OCI-LY1 (cell line): Measurements from ENCODE around the gene CIB4.

ENCODE experiments used
- H2AFZ ChIP-seq: fragments of 200-600 bp; sonication (generic), shearing (Covaris generic); 2 replicates; pipeline ENCODE4 v1.6.0; 2014; ENCODE audit warnings: antibody characterized with exemption, mild to moderate bottlenecking, low read length
- H3F3A ChIP-seq: fragments of 200-600 bp; sonication (generic), shearing (Covaris generic); 2 replicates; pipeline ENCODE4 v1.6.0; 2014; ENCODE audit warnings: mild to moderate bottlenecking, antibody characterized with exemption, low read length, moderate library complexity; ENCODE audit not compliant: insufficient read depth
- H3K27ac ChIP-seq: fragments of 200-600 bp; sonication (generic); 2 replicates; pipeline ENCODE4 v1.5.1; 2014; ENCODE audit warnings: low read length, mixed run types, mild to moderate bottlenecking, low read depth; ENCODE audit not compliant: poor library complexity, severe bottlenecking
- H3K27me3 ChIP-seq: fragments of 200-600 bp; sonication (generic); 2 replicates; pipeline ENCODE4 v1.6.0; 2014; ENCODE audit warnings: antibody characterized with exemption, mild to moderate bottlenecking, low read length, moderate library complexity; ENCODE audit not compliant: insufficient read depth
- H3K36me3 ChIP-seq: fragments of 200-600 bp; sonication (generic); 2 replicates; pipeline ENCODE4 v1.6.1; 2014; ENCODE audit warnings: mild to moderate bottlenecking, antibody characterized with exemption, low read length, moderate library complexity, mixed read lengths; ENCODE audit not compliant: insufficient read depth
- H3K4me1 ChIP-seq: fragments of 200-600 bp; sonication (generic); 2 replicates; pipeline ENCODE4 v1.5.1; 2014; ENCODE audit warnings: mild to moderate bottlenecking, low read length, moderate library complexity; ENCODE audit not compliant: insufficient read depth, severe bottlenecking
- H3K4me2 ChIP-seq: fragments of 200-600 bp; sonication (generic), shearing (Covaris generic); 2 replicates; pipeline ENCODE4 v1.6.1; 2014; ENCODE audit warnings: low read length
- H3K4me3 ChIP-seq: fragments of 200-600 bp; sonication (generic); 2 replicates; pipeline ENCODE4 v1.5.1; 2014; ENCODE audit warnings: low read length, low read depth, mild to moderate bottlenecking, mixed read lengths; ENCODE audit not compliant: poor library complexity, severe bottlenecking
- H3K79me2 ChIP-seq: fragments of 200-600 bp; shearing (Covaris generic); 2 replicates; pipeline ENCODE4 v1.6.1; 2016; ENCODE audit warnings: mixed run types, low read length, mixed read lengths; ENCODE audit not compliant: insufficient read depth
- H3K9ac ChIP-seq: fragments of 200-600 bp; sonication (generic), shearing (Covaris generic); 2 replicates; pipeline ENCODE4 v1.6.1; 2014; ENCODE audit warnings: mild to moderate bottlenecking, low read length, mixed read lengths
- H3K9me2 ChIP-seq: fragments of 200-600 bp; sonication (generic), shearing (Covaris generic); 2 replicates; pipeline ENCODE4 v1.6.1; 2014; ENCODE audit warnings: low read depth, mild to moderate bottlenecking, low read length, mixed read lengths
- H3K9me3 ChIP-seq: fragments of 200-600 bp; shearing (Covaris generic); 2 replicates; pipeline ENCODE4 v1.6.1; 2014; ENCODE audit warnings: low read length, mixed read lengths
- H4K20me1 ChIP-seq: fragments of 200-600 bp; sonication (generic), shearing (Covaris generic); 2 replicates; pipeline ENCODE4 v1.6.0; 2016; ENCODE audit warnings: mild to moderate bottlenecking, low read length; ENCODE audit not compliant: insufficient read depth
- CTCF ChIP-seq: fragments of 200-600 bp; sonication (generic), shearing (Covaris generic); IDR thresholded peaks from 2 replicates; pipeline ENCODE4 v1.5.1; 2017; ENCODE audit warnings: mild to moderate bottlenecking, antibody characterized with exemption, low read length, moderate library complexity, mixed read lengths
- EZH2 ChIP-seq: fragments of 200-600 bp; sonication (generic), shearing (Covaris generic); IDR thresholded peaks from 2 replicates; pipeline ENCODE4 v1.8.0; 2017; ENCODE audit warnings: borderline replicate concordance, mixed run types, mild to moderate bottlenecking, antibody characterized with exemption, low read length, moderate library complexity, mixed read lengths

Gene CIB4

GRCh38 chr2:26674002-26674751, 33.0 kb upstream of the CIB4 start:
- Histone ChIP-seq H3K4me2 (no peak overlapping the region), H4K20me1 (no peaks in the 10 kb centered on the region), H3K27ac (no peak overlapping the region), H3K4me3 (no peak overlapping the region), H3K4me1 (no peaks in the 10 kb centered on the region), H2AFZ (no peak overlapping the region), H3K9me2 (no peaks in the 10 kb centered on the region), H3K79me2 (no peaks in the 10 kb centered on the region), H3K27me3 (peaks cover 8% of the 10 kb centered on the region; the same call in 1 of the 2 replicates), H3F3A (no peaks in the 10 kb centered on the region), H3K36me3 (no peaks in the 10 kb centered on the region), H3K9ac (no peak overlapping the region), H3K9me3 (no peaks in the 10 kb centered on the region)
- TF ChIP-seq EZH2 (no peak), CTCF (no peak)

- Histone ChIP-seq H4K20me1 (no peaks in the 10 kb centered on the region), H3K4me1 (no peaks in the 10 kb centered on the region), H3K9me2 (no peaks in the 10 kb centered on the region), H3K36me3 (no peaks in the 10 kb centered on the region), H3F3A (no peaks in the 10 kb centered on the region), H3K27ac (no peak overlapping the region), H3K4me2 (no peak overlapping the region), H3K79me2 (no peaks in the 10 kb centered on the region), H3K9me3 (no peaks in the 10 kb centered on the region), H3K27me3 (peaks cover 7% of the 10 kb centered on the region; the same call in 1 of the 2 replicates), H2AFZ (no peak overlapping the region), H3K9ac (no peak overlapping the region), H3K4me3 (no peak overlapping the region)
- TF ChIP-seq EZH2, result no peak
- TF ChIP-seq CTCF, result no peak
These were observed 31.7 kb upstream of the CIB4 start for GRCh38 chr2:26672818-26673393.

GRCh38 chr2:26672112-26672817, 31.1 kb upstream of the CIB4 start:
- TF ChIP-seq EZH2 (no peak), CTCF (no peak)

More at GRCh38 chr2:26672112-26672817, 31.1 kb upstream of the CIB4 start:
- H3K36me3 ChIP-seq, result no peaks in the 10 kb centered on the region
- no peak overlapping the region for H3K9ac ChIP-seq
- no peaks in the 10 kb centered on the region for H4K20me1 ChIP-seq
- no peaks in the 10 kb centered on the region for H3K79me2 ChIP-seq
- no peak overlapping the region for H2AFZ ChIP-seq
- no peak overlapping the region for H3K4me2 ChIP-seq
- no peaks in the 10 kb centered on the region for H3K4me1 ChIP-seq
- H3F3A ChIP-seq, result no peaks in the 10 kb centered on the region
- H3K27ac ChIP-seq, result no peak overlapping the region
- no peak overlapping the region for H3K4me3 ChIP-seq
- no peaks in the 10 kb centered on the region for H3K9me2 ChIP-seq
- peaks cover under 1% of the 10 kb centered on the region; the same call in 1 of the 2 replicates for H3K27me3 ChIP-seq
- H3K9me3 ChIP-seq, result no peaks in the 10 kb centered on the region
